Activated CD4-positive, alpha-beta T cell treated with anti-CD3 and anti-CD28 coated beads for 4 hours (primary cell): ENCODE results near the gene STAB1.

Source experiments
- DNase-seq, 2 donors: peaks; one replicate each; pipeline ENCODE4 v3.0.0-alpha.2; 2020

Gene STAB1

GRCh38 chr3:52537726-52538421, 42.7 kb downstream of the STAB1 start:
- no peak for DNase-seq

- no peak for DNase-seq
Measured at GRCh38 chr3:52539010-52539653, 44.0 kb downstream of the STAB1 start.

DNA sequence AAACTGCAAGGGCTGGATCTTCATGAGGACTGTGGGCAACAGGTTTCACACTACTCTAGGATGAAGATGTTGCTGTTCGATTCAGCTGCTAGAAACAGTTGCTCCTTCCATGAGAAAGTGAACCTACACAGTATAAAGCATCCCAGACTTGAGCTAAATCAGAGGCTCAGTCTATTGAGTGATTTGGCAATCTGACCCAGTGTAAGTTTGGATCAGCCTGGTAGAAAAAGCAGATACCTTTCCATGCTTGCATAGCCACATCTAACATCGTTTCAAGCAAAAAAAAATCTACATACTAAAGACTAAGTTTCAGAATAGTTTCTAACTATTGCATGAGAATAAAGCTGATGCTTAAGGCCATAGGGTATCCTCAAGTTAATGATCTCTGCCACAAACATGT, 45.9 kb downstream of the STAB1 start:
- DNase-seq, result no peak

GRCh38 chr3:52544937-52545336, 49.8 kb downstream of the STAB1 start:
- no peak for DNase-seq

DNA sequence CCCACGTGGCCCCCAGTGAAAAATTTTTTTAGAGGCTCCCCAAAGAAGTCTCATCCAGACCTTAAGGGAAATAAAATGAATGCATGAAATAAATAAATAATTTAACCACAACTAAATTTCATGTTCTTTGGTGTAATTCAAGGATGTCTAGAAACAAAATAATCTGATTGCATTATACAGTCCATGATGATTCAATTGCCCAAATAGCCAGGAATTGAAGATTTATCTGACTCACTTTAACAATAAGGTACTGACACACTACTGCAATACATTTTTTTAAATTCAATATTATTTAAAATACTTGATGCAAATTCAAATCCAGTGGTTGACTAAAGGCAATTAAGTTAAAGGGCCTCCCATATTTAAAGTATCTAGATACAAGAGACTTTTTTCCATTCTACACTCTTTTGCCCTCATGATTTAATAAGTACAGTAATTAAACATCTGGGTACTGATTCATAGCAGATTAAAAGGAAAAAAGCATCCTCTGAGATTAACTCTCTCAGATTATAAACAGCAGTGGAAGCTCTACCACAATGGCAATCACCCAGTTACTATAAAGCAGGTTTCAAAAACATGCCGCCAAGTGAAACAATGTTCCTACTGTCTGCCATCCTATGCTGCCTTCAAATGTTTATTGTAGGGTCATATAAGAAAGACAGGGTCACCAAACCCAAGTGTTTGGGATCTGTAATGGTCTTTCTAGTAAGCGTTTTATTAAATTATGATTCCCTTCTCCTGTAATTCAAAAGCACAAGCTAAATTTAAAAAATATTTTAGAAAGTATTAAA, 51.2 kb downstream of the STAB1 start:
- no peak for DNase-seq

GRCh38 chr3:52547143-52547542, 52.0 kb downstream of the STAB1 start:
- DNase-seq, result no peak

- DNase-seq, result no peak
Measured at GRCh38 chr3:52551118-52551517, 56.0 kb downstream of the STAB1 start.

- no peak for DNase-seq
Measured at GRCh38 chr3:52552089-52552488, 57.0 kb downstream of the STAB1 start.

DNA sequence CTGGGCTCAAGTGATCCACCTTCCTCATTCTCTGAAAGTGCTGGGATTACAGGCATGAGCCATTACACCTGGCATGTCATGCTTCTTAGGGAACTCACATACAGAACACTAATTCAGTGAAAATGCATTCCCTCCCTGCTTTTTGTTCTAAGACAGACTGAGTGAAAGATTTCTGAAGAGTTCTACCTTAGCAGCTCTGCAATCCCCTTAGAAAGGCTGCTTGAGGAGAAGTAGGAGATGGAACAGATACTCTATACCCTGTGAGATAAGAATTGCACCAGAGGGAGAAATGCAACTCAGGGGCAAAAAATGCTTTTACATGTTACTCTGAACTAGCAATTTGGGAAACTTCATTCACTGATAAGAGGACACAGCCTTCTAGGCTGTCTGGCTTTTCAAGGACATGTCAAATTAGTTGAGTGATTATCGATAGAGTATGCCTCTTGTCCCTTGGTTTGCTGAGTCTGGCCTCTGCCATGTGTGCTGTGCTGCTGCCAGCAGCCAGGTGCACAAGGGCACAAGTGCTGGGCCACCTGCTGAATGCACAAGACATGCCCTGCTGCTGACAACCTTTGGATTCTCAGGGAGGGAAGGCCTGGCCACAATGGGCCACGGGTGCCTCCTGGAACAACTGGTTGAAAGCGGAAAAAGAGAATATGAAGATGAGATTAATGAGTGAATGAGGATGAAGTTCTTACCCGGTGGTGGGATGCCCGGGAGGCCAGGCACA, 59.1 kb downstream of the STAB1 start:
- no peak for DNase-seq

DNA sequence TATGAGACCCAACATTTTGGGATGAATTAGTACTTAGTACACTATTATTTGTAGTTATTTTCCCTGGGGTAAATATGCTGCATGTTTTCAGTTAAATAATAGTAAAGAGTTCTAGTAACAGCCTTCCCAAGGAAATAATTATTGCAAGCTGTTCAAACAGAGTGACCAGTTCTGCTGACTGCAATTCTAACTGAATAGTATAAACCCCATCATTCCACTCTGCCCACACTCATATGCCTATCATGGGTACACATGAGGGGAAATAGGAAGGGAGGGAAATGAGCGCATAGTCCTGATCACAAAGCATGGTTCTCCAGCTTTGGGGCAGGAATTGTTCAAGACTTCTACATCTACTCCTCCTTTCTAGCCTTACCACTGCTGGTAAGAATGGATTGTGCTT, 59.9 kb downstream of the STAB1 start:
- no peak for DNase-seq

- no peak for DNase-seq
Measured at GRCh38 chr3:52557011-52557960, 62.1 kb downstream of the STAB1 start.

DNA sequence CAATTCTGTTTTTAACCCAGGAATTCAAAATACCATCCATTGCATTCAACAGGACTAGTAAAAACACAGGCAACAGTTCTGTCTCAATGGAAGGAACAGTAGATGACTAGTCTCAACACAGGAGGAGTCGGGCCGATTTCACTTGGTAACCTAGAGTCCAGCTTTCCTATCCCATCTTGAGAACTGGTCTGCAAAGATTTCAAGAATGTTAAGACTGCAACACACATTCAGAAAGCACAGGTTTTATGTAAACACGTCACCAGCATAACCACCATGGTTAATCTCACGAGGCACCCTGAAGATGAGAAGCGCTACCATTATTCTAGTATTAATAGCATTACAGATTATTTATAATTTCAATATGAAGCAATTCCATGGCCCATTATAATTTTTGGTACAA, 63.3 kb downstream of the STAB1 start:
- DNase-seq, result no peak

GRCh38 chr3:52561028-52561747, 66.0 kb downstream of the STAB1 start:
- DNase-seq, result no peak

- no peak for DNase-seq
Measured at GRCh38 chr3:52563984-52564383, 68.8 kb downstream of the STAB1 start.

- no peak for DNase-seq
Measured at GRCh38 chr3:52568069-52568468, 72.9 kb downstream of the STAB1 start.

DNA sequence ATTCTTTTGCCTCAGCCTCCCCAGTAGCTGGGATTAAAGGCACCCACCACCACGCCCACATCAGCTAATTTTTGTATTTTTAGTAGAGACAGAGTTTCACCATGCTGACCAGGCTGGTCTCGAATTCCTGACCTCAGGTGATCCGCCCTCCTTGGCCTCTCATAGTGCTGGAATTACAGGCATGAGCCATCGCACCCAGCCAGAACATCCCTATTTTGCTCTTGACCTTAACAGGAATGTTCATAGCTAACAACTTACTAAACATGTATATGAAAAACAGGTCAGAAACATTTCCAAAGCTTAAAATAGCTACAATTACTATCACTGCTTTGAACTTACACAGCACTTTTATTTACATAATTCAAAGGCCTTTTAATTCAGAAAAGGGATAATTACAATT, 74.9 kb downstream of the STAB1 start:
- DNase-seq, result no peak

DNA sequence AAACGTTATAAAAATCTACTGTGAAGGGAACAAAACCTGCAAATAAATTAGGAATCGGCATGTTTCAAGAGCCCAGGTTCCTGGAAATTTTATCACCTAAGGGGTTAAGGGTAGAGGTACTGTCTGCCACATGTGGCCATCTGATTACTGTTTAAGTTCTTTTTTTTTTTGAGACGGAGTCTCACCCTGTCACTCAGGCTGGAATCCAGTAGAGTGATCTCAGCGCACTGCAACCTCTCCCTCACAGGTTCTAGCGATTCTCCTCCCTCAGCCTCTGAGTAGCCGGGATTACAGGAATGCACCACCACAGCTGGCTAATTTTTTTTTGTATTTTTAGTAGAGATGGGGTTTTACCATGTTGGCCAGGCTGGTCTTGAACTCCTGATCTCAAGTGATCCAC, 77.1 kb downstream of the STAB1 start:
- no peak for DNase-seq
